NCI-H2107 treated with DMSO at 0.1 percent for 48 hours (cell line): ENCODE results near the gene SLC18A2.

Experiments
- DNase-seq: peaks from one replicate; lab custom pipeline; 2025; ENCODE audit not compliant: unreplicated experiment; lab: John Stamatoyannopoulos, UW

The SLC18A2 gene

GRCh38 chr10:117306674-117307073, 65.8 kb downstream of the SLC18A2 start:
- DNase-seq = no peak

GRCh38 chr10:117311261-117311660, 70.3 kb downstream of the SLC18A2 start:
- DNase-seq = no peak

DNA sequence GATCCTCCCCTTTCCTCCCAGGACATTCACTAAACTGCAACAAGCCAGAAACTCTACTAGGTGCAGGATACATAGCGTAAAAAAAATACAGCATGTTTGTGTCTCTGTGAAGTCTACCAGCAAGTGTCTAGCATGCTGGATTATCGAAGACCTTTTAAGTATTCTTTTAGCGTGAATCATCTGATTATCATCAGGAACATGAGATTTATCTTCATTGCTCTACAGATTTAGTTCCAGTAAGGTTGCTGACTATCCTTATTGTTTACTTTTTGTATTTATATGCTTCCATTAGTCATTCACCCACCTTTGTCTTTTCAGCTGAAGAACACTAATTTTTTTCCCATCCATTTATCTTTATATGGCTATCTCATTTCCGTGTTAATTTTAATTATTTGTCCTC, 71.5 kb downstream of the SLC18A2 start:
- no peak for DNase-seq

DNA sequence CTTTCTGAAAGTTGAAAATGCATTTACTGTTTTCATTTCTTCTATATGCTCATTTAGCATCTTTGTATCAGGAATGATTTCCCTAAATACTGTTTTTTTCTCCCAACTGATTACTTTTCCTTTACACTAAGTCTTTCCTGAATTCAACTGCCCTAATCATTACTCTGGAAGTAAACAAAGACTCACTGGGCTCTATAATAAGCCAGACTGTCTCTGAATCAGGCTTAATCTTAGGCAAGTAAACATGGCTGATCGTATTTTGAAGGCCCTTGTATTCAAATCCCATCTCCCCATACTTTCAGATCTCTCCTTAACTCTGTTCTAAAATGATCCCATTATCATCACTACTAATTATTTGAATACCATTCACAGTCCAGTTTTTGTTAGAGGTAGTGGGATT, 72.7 kb downstream of the SLC18A2 start:
- no peak for DNase-seq

DNA sequence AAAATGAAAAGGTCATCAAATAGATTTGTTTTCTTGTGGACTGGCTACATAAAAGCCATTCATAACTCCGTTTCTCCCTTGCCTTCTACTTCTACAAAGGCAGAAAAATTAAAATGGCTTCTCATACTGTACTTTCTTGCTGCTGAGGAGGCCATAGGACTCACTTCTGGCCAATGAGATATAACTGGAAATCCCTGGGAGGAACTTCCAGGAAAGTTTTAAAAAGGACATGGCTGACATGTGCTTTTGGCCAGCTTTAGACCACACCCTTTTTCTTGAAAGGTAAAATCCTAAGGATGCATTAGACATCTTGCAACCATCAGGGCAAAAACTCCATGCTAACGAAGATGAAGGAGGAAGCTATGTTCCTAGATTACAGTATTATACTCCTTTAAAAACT, 75.8 kb downstream of the SLC18A2 start:
- DNase-seq = no peak

GRCh38 chr10:117318909-117319308, 78.0 kb downstream of the SLC18A2 start:
- no peak for DNase-seq

- no peak for DNase-seq
Observed at GRCh38 chr10:117320050-117320665, 79.2 kb downstream of the SLC18A2 start.

DNA sequence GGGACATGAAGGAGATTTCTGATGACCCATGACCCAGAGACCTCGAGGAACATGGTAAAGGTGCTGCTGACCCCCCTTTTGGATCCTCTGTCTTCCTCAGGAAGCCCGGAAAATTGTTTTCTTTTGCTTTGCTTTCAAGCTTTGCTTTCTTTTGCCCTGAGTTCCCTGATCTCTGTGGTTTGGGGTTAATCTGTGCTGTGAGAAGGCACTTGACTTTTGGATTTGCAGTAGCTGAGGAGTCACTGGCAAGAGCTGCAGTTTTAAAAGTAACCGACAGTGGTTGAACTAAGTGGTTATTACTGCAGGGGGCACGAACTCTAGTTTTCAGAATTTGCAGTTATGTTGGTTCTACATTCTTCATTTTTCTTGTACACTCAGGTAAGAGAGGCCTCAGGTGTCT, 81.3 kb downstream of the SLC18A2 start:
- DNase-seq = no peak

GRCh38 chr10:117324367-117324766, 83.5 kb downstream of the SLC18A2 start:
- DNase-seq = no peak

GRCh38 chr10:117327262-117327661, 86.3 kb downstream of the SLC18A2 start:
- no peak for DNase-seq
